ENCODE data around the gene MMP19.

DNA sequence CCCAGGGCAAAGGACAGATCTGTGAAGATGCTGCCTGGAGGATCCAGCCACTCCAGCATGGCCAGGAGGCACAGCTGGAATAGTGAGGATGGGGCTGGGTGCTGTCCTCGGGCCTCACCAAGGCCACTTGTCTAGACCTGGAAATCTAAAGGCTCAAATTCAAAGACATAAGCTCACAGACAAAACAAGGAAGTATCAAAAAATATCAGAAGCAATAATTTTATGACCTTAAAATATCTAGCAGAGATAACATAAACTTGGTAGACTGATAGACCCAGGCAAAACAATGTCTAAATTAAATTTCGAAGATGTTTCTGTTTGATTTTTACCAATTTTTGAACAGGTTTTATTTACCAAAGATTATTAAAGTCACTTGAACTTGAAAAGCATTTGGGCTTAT, 22.6 kb upstream of the MMP19 start:
- TF ChIP-seq EZH2 (IDR thresholded peaks at IDR 0.05; ENCODE audit: borderline replicate concordance, low read depth, low read length, poor library complexity, severe bottlenecking), result no peak
- TF ChIP-seq, protein P1, sequence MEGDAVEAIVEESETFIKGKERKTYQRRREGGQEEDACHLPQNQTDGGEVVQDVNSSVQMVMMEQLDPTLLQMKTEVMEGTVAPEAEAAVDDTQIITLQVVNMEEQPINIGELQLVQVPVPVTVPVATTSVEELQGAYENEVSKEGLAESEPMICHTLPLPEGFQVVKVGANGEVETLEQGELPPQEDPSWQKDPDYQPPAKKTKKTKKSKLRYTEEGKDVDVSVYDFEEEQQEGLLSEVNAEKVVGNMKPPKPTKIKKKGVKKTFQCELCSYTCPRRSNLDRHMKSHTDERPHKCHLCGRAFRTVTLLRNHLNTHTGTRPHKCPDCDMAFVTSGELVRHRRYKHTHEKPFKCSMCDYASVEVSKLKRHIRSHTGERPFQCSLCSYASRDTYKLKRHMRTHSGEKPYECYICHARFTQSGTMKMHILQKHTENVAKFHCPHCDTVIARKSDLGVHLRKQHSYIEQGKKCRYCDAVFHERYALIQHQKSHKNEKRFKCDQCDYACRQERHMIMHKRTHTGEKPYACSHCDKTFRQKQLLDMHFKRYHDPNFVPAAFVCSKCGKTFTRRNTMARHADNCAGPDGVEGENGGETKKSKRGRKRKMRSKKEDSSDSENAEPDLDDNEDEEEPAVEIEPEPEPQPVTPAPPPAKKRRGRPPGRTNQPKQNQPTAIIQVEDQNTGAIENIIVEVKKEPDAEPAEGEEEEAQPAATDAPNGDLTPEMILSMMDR (conservative IDR thresholded peaks at IDR 0.05; ENCODE audit: low read depth, low read length), result no peak

Data from A673 (cell line).